HepG2 (cell line): Measurements from ENCODE around the gene CLIC5. TPM values are rescaled to one million over a fixed set of nuclear protein-coding genes. Genes with fewer than 3 reads are reported as not detected.

ENCODE experiments used
- ATAC-seq: fragments of 200-7000 bp; cut with Tn5 transposase; 3 replicates; pipeline ENCODE4 v1.9.1; 2020; ENCODE audit warnings: mild to moderate bottlenecking, moderate library complexity
- BruUV-seq: library from RNA; stranded (reverse); fragments of 400-500 nt; replicated peaks from 2 replicates; lab custom pipeline; 2021; lab: Mats Ljungman, UMichigan
- CTCF ChIA-PET: fragments of 300-600 bp; formaldehyde crosslinking; extraction: SDS; loops from one replicate; lab custom pipeline; 2021; ENCODE audit warnings: low total read pairs, inconsistent platforms, low intra/inter-chr PET ratio; lab: Yijun Ruan, JAX
- POLR2A ChIA-PET: fragments of 350-600 bp; sonication (Branson Sonifier 250); formaldehyde crosslinking; loops from one replicate; lab custom pipeline; 2020; ENCODE audit warnings: antibody characterized with exemption, inconsistent platforms; lab: Yijun Ruan, JAX
- DNase-seq: peaks from one replicate; pipeline ENCODE4 v3.0.0-alpha.2; 2015; ENCODE audit warnings: low spot score
- FAIRE-seq: peaks from 3 replicates; lab custom pipeline; 2011; peaks lifted over from hg19 to GRCh38; lab: Jason Lieb, UNC
- H2AFZ ChIP-seq: one replicate; pipeline ENCODE4 v1.6.1; 2011; ENCODE audit warnings: low read length, inconsistent platforms
- H3K27ac ChIP-seq: fragments of 300-600 bp; 3 replicates; pipeline ENCODE4 v1.8.0; 2011; ENCODE audit warnings: mixed run types, mild to moderate bottlenecking, mixed read lengths, low read length, inconsistent platforms; ENCODE audit not compliant: insufficient read depth; ENCODE audit errors: extremely low read length
- H3K27me3 ChIP-seq, 2 experiments: fragments of 200-600 bp in 1 of 2; 2 replicates in 1 of 2; 3 replicates in 1 of 2; pipeline versions ENCODE4 v1.6.0 to v1.8.0; 2011; ENCODE audit warnings: low read length in 2 of 2, mild to moderate bottlenecking in 2 of 2, moderate library complexity in 2 of 2, inconsistent platforms in 1 of 2; ENCODE audit not compliant: insufficient read depth in 2 of 2, control insufficient read depth in 1 of 2
- H3K36me3 ChIP-seq, 2 experiments: fragments of 200-600 bp in 1 of 2; replicated peaks in 1 of 2; 2 replicates in 1 of 2; 3 replicates in 1 of 2; pipeline versions ENCODE4 v1.5.1 to v1.8.0; 2011; ENCODE audit warnings: low read length in 2 of 2, inconsistent platforms in 1 of 2; ENCODE audit not compliant: insufficient read depth in 2 of 2, control insufficient read depth in 1 of 2
- H3K4me1 ChIP-seq: 2 replicates; pipeline ENCODE4 v1.5.1; 2012; ENCODE audit warnings: low read length, inconsistent platforms; ENCODE audit not compliant: insufficient read depth
- H3K4me2 ChIP-seq: 2 replicates; pipeline ENCODE4 v1.6.0; 2011; ENCODE audit warnings: low read depth, low read length, inconsistent platforms
- H3K4me3 ChIP-seq, 3 experiments: fragments of 200-600 bp in 1 of 3; sonication (generic), shearing (Covaris generic) in 1 of 3; replicated peaks in 1 of 3; 2 replicates each; pipeline ENCODE4 v1.5.1; 2011 to 2016; ENCODE audit warnings: low read length in 3 of 3, inconsistent platforms in 2 of 3, low read depth in 2 of 3, mild to moderate bottlenecking in 2 of 3, control low read depth in 1 of 3, mixed read lengths in 1 of 3; ENCODE audit not compliant: insufficient read depth in 1 of 3
- H3K79me2 ChIP-seq: one replicate; pipeline ENCODE4 v1.6.1; 2011; ENCODE audit warnings: low read length, inconsistent platforms; ENCODE audit not compliant: insufficient read depth
- H3K9ac ChIP-seq: 2 replicates; pipeline ENCODE4 v1.6.0; 2011; ENCODE audit warnings: mild to moderate bottlenecking, low read depth, low read length, inconsistent platforms; ENCODE audit not compliant: insufficient read depth
- H3K9me3 ChIP-seq: 2 replicates; pipeline ENCODE4 v1.5.1; 2012; ENCODE audit warnings: mild to moderate bottlenecking, low read length
- H4K20me1 ChIP-seq: 2 replicates; pipeline ENCODE4 v1.6.0; 2011; ENCODE audit warnings: inconsistent platforms, mild to moderate bottlenecking, low read length, moderate library complexity; ENCODE audit not compliant: insufficient read depth
- HOXA7 ChIP-seq: sonication (generic); formaldehyde crosslinking; IDR thresholded peaks from 2 replicates; pipeline ENCODE4 v1.8.1; 2022; ENCODE audit warnings: mild to moderate bottlenecking, missing genetic modification reagents, moderate library complexity
- NKX3-1 ChIP-seq: sonication (generic); formaldehyde crosslinking; IDR thresholded peaks from 2 replicates; pipeline ENCODE4 v1.5.0; 2020; ENCODE audit warnings: missing genetic modification reagents
- ZBTB8A ChIP-seq: sonication (generic); formaldehyde crosslinking; IDR thresholded peaks from 2 replicates; pipeline ENCODE4 v1.4.0; 2020; ENCODE audit warnings: mild to moderate bottlenecking, low read depth, missing genetic modification reagents, borderline replicate concordance
- ZNF160 ChIP-seq: sonication (generic); formaldehyde crosslinking; IDR thresholded peaks from 2 replicates; pipeline ENCODE4 v1.8.0; 2022; ENCODE audit warnings: mild to moderate bottlenecking, inconsistent platforms, missing genetic modification reagents
- ZNF446 ChIP-seq: sonication (generic); formaldehyde crosslinking; IDR thresholded peaks from 2 replicates; pipeline ENCODE4 v1.5.0; 2020; ENCODE audit warnings: mild to moderate bottlenecking, missing genetic modification reagents
- ZNF589 ChIP-seq: sonication (generic); formaldehyde crosslinking; conservative IDR thresholded peaks from 2 replicates; pipeline ENCODE4 v1.8.0; 2022; ENCODE audit warnings: mild to moderate bottlenecking, moderate library complexity, missing genetic modification reagents
- ZNF646 ChIP-seq: sonication (generic); formaldehyde crosslinking; IDR thresholded peaks from 2 replicates; pipeline ENCODE4 v1.9.0; 2021; ENCODE audit warnings: mild to moderate bottlenecking, missing genetic modification reagents
- ZNF687 ChIP-seq: sonication (generic); formaldehyde crosslinking; IDR thresholded peaks from 2 replicates; pipeline ENCODE4 v1.5.1; 2020; ENCODE audit warnings: mild to moderate bottlenecking, missing genetic modification reagents, moderate library complexity
- ZNF75D ChIP-seq: sonication (generic); formaldehyde crosslinking; IDR thresholded peaks from 2 replicates; pipeline ENCODE4 v1.8.1; 2023; ENCODE audit warnings: missing genetic modification reagents, mild to moderate bottlenecking, borderline replicate concordance
- ZNF781 ChIP-seq: sonication (generic); formaldehyde crosslinking; IDR thresholded peaks from 2 replicates; pipeline ENCODE4 v1.5.1; 2020; ENCODE audit warnings: borderline replicate concordance, mild to moderate bottlenecking, missing genetic modification reagents; ENCODE audit errors: not compliant biosample characterization
- WGBS: methylation state at CpG from one replicate; pipeline ENCODE4 v1.1.6; 2017; ENCODE audit warnings: low lambda C conversion rate; 5-methylcytosine and 5-hydroxymethylcytosine counted together
- in situ Hi-C: cut with HindIII; loops from 2 replicates; pipeline ENCODE4 v1.10.0; 2017; ENCODE audit warnings: low pct_unique_long_range_greater_than_20kb; ENCODE audit not compliant: extremely low pct_ligation_motif_present
- intact Hi-C: fragments of 100-400 bp; cut with micrococcal nuclease; formaldehyde crosslinking; loops from one replicate; pipeline ENCODE4 v1.10.0; 2022; ENCODE audit not compliant: unreplicated experiment
- polyA plus RNA-seq, 8 experiments: library from polyadenylated mRNA; depleted of rRNA in 3 of 8; stranded (reverse) in 7 of 8; unstranded in 1 of 8; fragments of >200 nt; fragmentation: Illumina TruSeq in 4 of 8; extraction: Trizol in 4 of 8; gene quantifications; 2 replicates each; pipeline versions ENCODE4 v1.2.1 to v1.2.3, GENCODE V29; 2011 to 2016; ENCODE audit warnings: low read depth in 4 of 8, missing spikeins in 1 of 8, mixed read lengths in 1 of 8; ENCODE audit not compliant: insufficient read depth in 1 of 8
- total RNA-seq, 5 experiments: library from RNA; depleted of rRNA; stranded (reverse); fragments of >200 nt; fragmentation: Illumina TruSeq; extraction: Trizol; gene quantifications; 2 replicates each; pipeline ENCODE4 v1.2.3, GENCODE V29; 2016; ENCODE audit warnings: low read depth in 1 of 5

The CLIC5 gene
- total and polyA plus RNA-seq, 2 of the 13 experiments (the other 11 are each of a cell fraction or from before 2014, with no cell fraction given): not detected

GRCh38 chr6:46022106-46022948 lies 6.7 kb upstream of the CLIC5 start:
- 3% methylated on average over 5 of the region's 5 CpGs for WGBS
- Histone ChIP-seq H3K9ac (no peak overlapping the region), H3K36me3 (no peaks in the 10 kb centered on the region), H3K27ac (no peak overlapping the region), H3K4me2 (no peak overlapping the region), H4K20me1 (no peaks in the 10 kb centered on the region), H3K27me3 (peaks cover 0 to 4% of the 10 kb centered on the region in 2 experiments; a peak in 2 of 5 replicates), H3K79me2 (no peaks in the 10 kb centered on the region), H3K4me1 (no peaks in the 10 kb centered on the region), H2AFZ (no peak overlapping the region), H3K4me3 (no peak overlapping the region), H3K9me3 (no peaks in the 10 kb centered on the region)
- no peak for FAIRE-seq
- CTCF ChIA-PET: no interaction called here
- no peak for DNase-seq
- POLR2A ChIA-PET: no interaction called here
- intact Hi-C loops (no loop called here), in situ Hi-C loops (no loop called here)
- BruUV-seq: no TSS peak
- no peak for ATAC-seq
- no peak for TF ChIP-seq ZNF781 (CRISPR knock-in tag)
- no peak for TF ChIP-seq ZBTB8A (CRISPR knock-in tag)
- no peak for TF ChIP-seq HOXA7 (CRISPR knock-in tag)
- no peak for TF ChIP-seq ZNF160 (CRISPR knock-in tag)
- no peak for TF ChIP-seq ZNF75D (CRISPR knock-in tag)
- no peak for TF ChIP-seq ZNF687 (CRISPR knock-in tag)
- no peak for TF ChIP-seq NKX3-1
- no peak for TF ChIP-seq ZNF446
- no peak for TF ChIP-seq ZNF646 (CRISPR knock-in tag)
- TF ChIP-seq ZNF589 (CRISPR knock-in tag): no peak
